ENCODE measurements around the gene ELOVL1. TPM values are rescaled to one million over a fixed set of nuclear protein-coding genes. Genes with fewer than 3 reads are reported as not detected.

Gene ELOVL1
- polyA plus RNA-seq, 2 of the 4 experiments (the other 2 are of a cell fraction): 105 to 124 TPM

DNA sequence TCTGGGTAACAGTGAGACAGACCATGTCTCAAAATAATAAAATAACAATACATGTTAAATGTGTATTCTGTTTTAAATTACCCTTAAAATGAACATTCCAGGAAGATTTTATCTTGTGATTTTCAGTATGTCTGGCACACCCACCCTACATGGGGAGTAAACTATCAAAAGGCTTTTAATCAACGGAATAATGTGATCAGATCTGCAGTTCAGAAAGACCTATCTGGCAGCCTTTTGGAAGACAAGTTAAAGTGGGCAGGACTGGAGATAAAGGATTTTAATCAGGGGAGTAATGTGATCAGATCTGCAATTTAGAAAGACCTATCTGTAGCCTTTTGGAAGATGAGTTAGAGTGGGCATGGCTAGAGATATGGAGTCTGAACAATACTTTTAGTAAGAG, 11.7 kb upstream of the ELOVL1 start:
- TF ChIP-seq CBX8 (IDR thresholded peaks at IDR 0.05) (no peak), KDM5A (IDR thresholded peaks at IDR 0.05) (no peak), ZFP36 (IDR thresholded peaks at IDR 0.05; ENCODE audit: borderline replicate concordance, partially characterized antibody) (no peak), CTCF (IDR thresholded peaks at IDR 0.05) (no peak), RNF2 (IDR thresholded peaks at IDR 0.05; ENCODE audit: borderline replicate concordance, low read depth) (no peak)
- Histone ChIP-seq H3K4me3 (no peak overlapping the region), H3K27ac (no peak overlapping the region), H3K4me2 (no peak overlapping the region), H3K9me3 (no peaks in the 10 kb centered on the region), H3K4me1 (peaks cover 1% of the 10 kb centered on the region; the same call in 2 of the 3 replicates)
- no peak for DNase-seq (ENCODE audit: low read depth in 1 of 2, low spot score in 1 of 2)
- CTCF ChIA-PET: no interaction called here
- no peak for FAIRE-seq
- 85% methylated on average over 1 of the region's 1 CpG for WGBS (ENCODE audit: missing lambda C conversion rate)
- ATAC-seq: no peak
- POLR2A ChIA-PET: no interaction called here

DNA sequence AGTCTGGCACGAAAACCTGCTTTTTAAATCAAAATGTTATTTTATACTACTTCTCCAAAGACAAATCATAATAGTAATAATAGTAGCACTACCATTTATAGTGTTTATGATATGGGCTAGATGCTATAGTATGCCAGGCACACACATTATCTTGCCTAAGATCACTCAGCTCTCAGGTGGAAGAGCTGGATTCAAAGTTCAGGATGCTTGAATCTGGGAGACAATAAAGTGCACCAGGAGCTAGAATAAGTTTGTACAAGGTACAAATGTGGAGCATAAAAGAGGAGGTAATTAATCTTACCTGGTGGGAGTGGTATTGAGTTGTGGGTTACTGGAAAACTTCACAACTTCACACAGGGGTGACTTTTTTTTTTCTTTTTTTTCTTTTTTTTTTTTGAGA, 10.0 kb upstream of the ELOVL1 start:
- Histone ChIP-seq H3K27ac (no peak overlapping the region), H3K9me3 (no peaks in the 10 kb centered on the region), H3K4me2 (no peak overlapping the region), H3K4me1 (peaks cover 18% of the 10 kb centered on the region), H3K4me3 (no peak overlapping the region)
- POLR2A ChIA-PET: interaction anchor here (1.1 kb wide), 1 partner anchor 10 kb away, joined by 5 read pairs; the partner anchor contains the start of gene ELOVL1
- DNase-seq (ENCODE audit: low read depth in 1 of 2, low spot score in 1 of 2) (no peak), ATAC-seq (no peak), FAIRE-seq (no peak)
- CTCF ChIA-PET: interaction anchor here (1.2 to 2.2 kb wide), 6 partner anchors 8 to 464 kb away, joined by 3 to 10 read pairs (median 4); partner anchors contain the start of gene ELOVL1
- no peak for TF ChIP-seq RAD21 (conservative IDR thresholded peaks at IDR 0.05 in 1 of 2, IDR thresholded peaks at IDR 0.05 in 1 of 2)
- TF ChIP-seq CTCF (IDR thresholded peaks at IDR 0.05): no peak
- TF ChIP-seq RCOR1 (IDR thresholded peaks at IDR 0.05; ENCODE audit: low read depth, low read length): no peak
- TF ChIP-seq JUN (IDR thresholded peaks at IDR 0.05): no peak
- TF ChIP-seq ZSCAN20 (CRISPR knock-in tag; IDR thresholded peaks at IDR 0.05): no peak
- TF ChIP-seq, protein P1, sequence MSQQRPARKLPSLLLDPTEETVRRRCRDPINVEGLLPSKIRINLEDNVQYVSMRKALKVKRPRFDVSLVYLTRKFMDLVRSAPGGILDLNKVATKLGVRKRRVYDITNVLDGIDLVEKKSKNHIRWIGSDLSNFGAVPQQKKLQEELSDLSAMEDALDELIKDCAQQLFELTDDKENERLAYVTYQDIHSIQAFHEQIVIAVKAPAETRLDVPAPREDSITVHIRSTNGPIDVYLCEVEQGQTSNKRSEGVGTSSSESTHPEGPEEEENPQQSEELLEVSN (IDR thresholded peaks at IDR 0.05; ENCODE audit: borderline replicate concordance, low read depth): no peak
- TF ChIP-seq NFE2L2 (conservative IDR thresholded peaks at IDR 0.05; ENCODE audit: low read length): no peak
- TF ChIP-seq EHMT2 (IDR thresholded peaks at IDR 0.05; ENCODE audit: low read depth): no peak
- TF ChIP-seq CBX2 (IDR thresholded peaks at IDR 0.05; ENCODE audit: borderline replicate concordance, low read depth): no peak
- no peak for TF ChIP-seq EHF (CRISPR knock-in tag; IDR thresholded peaks at IDR 0.05)
- no peak for TF ChIP-seq BHLHE40 (IDR thresholded peaks at IDR 0.05; ENCODE audit: low read depth, low read length)
- no peak for TF ChIP-seq BCL3 (IDR thresholded peaks at IDR 0.05)
- TF ChIP-seq ZFP36 (IDR thresholded peaks at IDR 0.05; ENCODE audit: borderline replicate concordance, partially characterized antibody): no peak
- no peak for TF ChIP-seq HDAC2 (IDR thresholded peaks at IDR 0.05)
- TF ChIP-seq KDM1A (IDR thresholded peaks at IDR 0.05; ENCODE audit: low read depth): no peak
- TF ChIP-seq, protein P2, sequence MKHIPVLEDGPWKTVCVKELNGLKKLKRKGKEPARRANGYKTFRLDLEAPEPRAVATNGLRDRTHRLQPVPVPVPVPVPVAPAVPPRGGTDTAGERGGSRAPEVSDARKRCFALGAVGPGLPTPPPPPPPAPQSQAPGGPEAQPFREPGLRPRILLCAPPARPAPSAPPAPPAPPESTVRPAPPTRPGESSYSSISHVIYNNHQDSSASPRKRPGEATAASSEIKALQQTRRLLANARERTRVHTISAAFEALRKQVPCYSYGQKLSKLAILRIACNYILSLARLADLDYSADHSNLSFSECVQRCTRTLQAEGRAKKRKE (CRISPR knock-in tag; IDR thresholded peaks at IDR 0.05; ENCODE audit: low read depth): no peak
- no peak for TF ChIP-seq PHF8 (IDR thresholded peaks at IDR 0.05; ENCODE audit: borderline replicate concordance, low read depth)
- TF ChIP-seq KDM5A (IDR thresholded peaks at IDR 0.05): no peak
- TF ChIP-seq HOXA7 (CRISPR knock-in tag; IDR thresholded peaks at IDR 0.05): no peak
- no peak for TF ChIP-seq HOXB5 (CRISPR knock-in tag; IDR thresholded peaks at IDR 0.05)
- WGBS (ENCODE audit: missing lambda C conversion rate): 96% methylated on average over 1 of the region's 1 CpG

Measured in A549 (cell line).